WTC11 (cell line): ENCODE measurements around the gene ZNF878. TPM values are rescaled to one million over a fixed set of nuclear protein-coding genes. Genes with fewer than 3 reads are reported as not detected.

Experiments used
- CBFB ChIP-seq: sonication (generic); formaldehyde crosslinking; IDR thresholded peaks from 2 replicates; pipeline ENCODE4 v1.8.1; 2022; ENCODE audit warnings: mild to moderate bottlenecking, low read depth, missing genetic modification reagents
- CREB1 ChIP-seq: sonication (generic); formaldehyde crosslinking; IDR thresholded peaks from 2 replicates; pipeline ENCODE4 v1.8.0; 2023; ENCODE audit warnings: mild to moderate bottlenecking, missing genetic modification reagents
- CREM ChIP-seq: sonication (generic); formaldehyde crosslinking; IDR thresholded peaks from 2 replicates; pipeline ENCODE4 v1.8.1; 2022; ENCODE audit warnings: mild to moderate bottlenecking, missing genetic modification reagents, moderate library complexity
- E2F1 ChIP-seq: sonication (generic); formaldehyde crosslinking; IDR thresholded peaks from 2 replicates; pipeline ENCODE4 v1.8.0; 2022; ENCODE audit warnings: mild to moderate bottlenecking, missing genetic modification reagents
- ELF4 ChIP-seq: sonication (generic); formaldehyde crosslinking; IDR thresholded peaks from 2 replicates; pipeline ENCODE4 v1.8.1; 2022; ENCODE audit warnings: low read depth, mild to moderate bottlenecking, moderate library complexity, missing genetic modification reagents
- IRF2 ChIP-seq: sonication (generic); formaldehyde crosslinking; IDR thresholded peaks from 2 replicates; pipeline ENCODE4 v1.8.0; 2022; ENCODE audit warnings: low read depth, missing genetic modification reagents, borderline replicate concordance
- MYBL2 ChIP-seq: sonication (generic); formaldehyde crosslinking; IDR thresholded peaks from 2 replicates; pipeline ENCODE4 v1.8.1; 2023; ENCODE audit warnings: mild to moderate bottlenecking, moderate library complexity, missing genetic modification reagents
- NR1H2 ChIP-seq: sonication (generic); formaldehyde crosslinking; IDR thresholded peaks from 2 replicates; pipeline ENCODE4 v1.9.0; 2021; ENCODE audit warnings: mild to moderate bottlenecking, moderate library complexity, missing genetic modification reagents
- NR2C2 ChIP-seq: sonication (generic); formaldehyde crosslinking; IDR thresholded peaks from 2 replicates; pipeline ENCODE4 v1.8.0; 2022; ENCODE audit warnings: mild to moderate bottlenecking, missing genetic modification reagents
- NR3C1 ChIP-seq: sonication (generic); formaldehyde crosslinking; conservative IDR thresholded peaks from 2 replicates; pipeline ENCODE4 v1.8.1; 2023; ENCODE audit warnings: low read depth, mild to moderate bottlenecking, missing genetic modification reagents
- PRRX2 ChIP-seq: fragments of 250-450 bp; sonication (Bioruptor Pico); IDR thresholded peaks from 2 replicates; pipeline ENCODE4 v1.8.0; 2021; ENCODE audit warnings: mild to moderate bottlenecking
- SOX15 ChIP-seq: fragments of 250-450 bp; sonication (Bioruptor Pico); IDR thresholded peaks from 2 replicates; pipeline ENCODE4 v1.9.0; 2021; ENCODE audit warnings: mild to moderate bottlenecking
- TP53 ChIP-seq: sonication (generic); formaldehyde crosslinking; IDR thresholded peaks from 2 replicates; pipeline ENCODE4 v1.8.1; 2023; ENCODE audit warnings: mild to moderate bottlenecking, missing genetic modification reagents
- ZNF121 ChIP-seq: sonication (generic); formaldehyde crosslinking; IDR thresholded peaks from 2 replicates; pipeline ENCODE4 v1.8.0; 2023; ENCODE audit warnings: missing genetic modification reagents
- ZNF219 ChIP-seq: sonication (generic); formaldehyde crosslinking; IDR thresholded peaks from 2 replicates; pipeline ENCODE4 v1.8.0; 2023; ENCODE audit warnings: missing genetic modification reagents, mild to moderate bottlenecking, borderline replicate concordance
- ZNF317 ChIP-seq: sonication (generic); formaldehyde crosslinking; IDR thresholded peaks from 2 replicates; pipeline ENCODE4 v1.8.1; 2023; ENCODE audit warnings: low read depth, mild to moderate bottlenecking, moderate library complexity, missing genetic modification reagents, borderline replicate concordance
- ZNF671 ChIP-seq: fragments of 250-450 bp; sonication (Bioruptor Pico); IDR thresholded peaks from 2 replicates; pipeline ENCODE4 v1.8.0; 2021; ENCODE audit warnings: mild to moderate bottlenecking
- total RNA-seq: library from RNA; stranded (reverse); gene quantifications from 3 replicates; pipeline ENCODE4 v1.2.3, GENCODE V29; 2021
- TF ChIP-seq, protein P1 (sequence below): sonication (generic); formaldehyde crosslinking; IDR thresholded peaks from 2 replicates; pipeline ENCODE4 v1.8.0; 2022; ENCODE audit warnings: mild to moderate bottlenecking, missing genetic modification reagents
- TF ChIP-seq, protein P2 (sequence below): fragments of 250-450 bp; sonication (Bioruptor Pico); IDR thresholded peaks from 2 replicates; pipeline ENCODE4 v2.1.2; 2022; ENCODE audit warnings: mild to moderate bottlenecking, moderate library complexity
- TF ChIP-seq, protein P3 (sequence below): sonication (generic); formaldehyde crosslinking; IDR thresholded peaks from 2 replicates; pipeline ENCODE4 v1.8.0; 2023; ENCODE audit warnings: missing genetic modification reagents
- TF ChIP-seq, protein P4 (sequence below): sonication (generic); formaldehyde crosslinking; IDR thresholded peaks from 2 replicates; pipeline ENCODE4 v1.8.1; 2022; ENCODE audit warnings: low read depth, mild to moderate bottlenecking, moderate library complexity, missing genetic modification reagents, borderline replicate concordance
- TF ChIP-seq, protein P5 (sequence below): sonication (generic); formaldehyde crosslinking; IDR thresholded peaks from 2 replicates; pipeline ENCODE4 v1.8.0; 2023; ENCODE audit warnings: missing genetic modification reagents, mild to moderate bottlenecking, borderline replicate concordance
- TF ChIP-seq, protein P6 (sequence below): sonication (generic); formaldehyde crosslinking; IDR thresholded peaks from 2 replicates; pipeline ENCODE4 v1.8.0; 2023; ENCODE audit warnings: mild to moderate bottlenecking, missing genetic modification reagents
- TF ChIP-seq, protein P7 (sequence below): sonication (generic); formaldehyde crosslinking; IDR thresholded peaks from 2 replicates; pipeline ENCODE4 v1.8.1; 2022; ENCODE audit warnings: mild to moderate bottlenecking, moderate library complexity, missing genetic modification reagents

Gene ZNF878
- total RNA-seq, 1 experiment from 2014 or later, result 12.5 TPM

- TF ChIP-seq TP53 (CRISPR knock-in tag), result peak; percentile 60; the same call in 1 of the 2 replicates
- TF ChIP-seq, protein P1, sequence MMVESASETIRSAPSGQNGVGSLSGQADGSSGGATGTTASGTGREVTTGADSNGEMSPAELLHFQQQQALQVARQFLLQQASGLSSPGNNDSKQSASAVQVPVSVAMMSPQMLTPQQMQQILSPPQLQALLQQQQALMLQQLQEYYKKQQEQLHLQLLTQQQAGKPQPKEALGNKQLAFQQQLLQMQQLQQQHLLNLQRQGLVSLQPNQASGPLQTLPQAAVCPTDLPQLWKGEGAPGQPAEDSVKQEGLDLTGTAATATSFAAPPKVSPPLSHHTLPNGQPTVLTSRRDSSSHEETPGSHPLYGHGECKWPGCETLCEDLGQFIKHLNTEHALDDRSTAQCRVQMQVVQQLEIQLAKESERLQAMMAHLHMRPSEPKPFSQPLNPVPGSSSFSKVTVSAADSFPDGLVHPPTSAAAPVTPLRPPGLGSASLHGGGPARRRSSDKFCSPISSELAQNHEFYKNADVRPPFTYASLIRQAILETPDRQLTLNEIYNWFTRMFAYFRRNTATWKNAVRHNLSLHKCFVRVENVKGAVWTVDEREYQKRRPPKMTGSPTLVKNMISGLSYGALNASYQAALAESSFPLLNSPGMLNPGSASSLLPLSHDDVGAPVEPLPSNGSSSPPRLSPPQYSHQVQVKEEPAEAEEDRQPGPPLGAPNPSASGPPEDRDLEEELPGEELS (CRISPR knock-in tag), result no peak
- TF ChIP-seq, protein P2, sequence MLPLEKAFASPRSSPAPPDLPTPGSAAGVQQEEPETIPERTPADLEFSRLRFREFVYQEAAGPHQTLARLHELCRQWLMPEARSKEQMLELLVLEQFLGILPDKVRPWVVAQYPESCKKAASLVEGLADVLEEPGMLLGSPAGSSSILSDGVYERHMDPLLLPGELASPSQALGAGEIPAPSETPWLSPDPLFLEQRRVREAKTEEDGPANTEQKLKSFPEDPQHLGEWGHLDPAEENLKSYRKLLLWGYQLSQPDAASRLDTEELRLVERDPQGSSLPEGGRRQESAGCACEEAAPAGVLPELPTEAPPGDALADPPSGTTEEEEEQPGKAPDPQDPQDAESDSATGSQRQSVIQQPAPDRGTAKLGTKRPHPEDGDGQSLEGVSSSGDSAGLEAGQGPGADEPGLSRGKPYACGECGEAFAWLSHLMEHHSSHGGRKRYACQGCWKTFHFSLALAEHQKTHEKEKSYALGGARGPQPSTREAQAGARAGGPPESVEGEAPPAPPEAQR (CRISPR knock-in tag), result no peak
- TF ChIP-seq PRRX2, result no peak
- no peak for TF ChIP-seq SOX15 (CRISPR knock-in tag)
- TF ChIP-seq ZNF671, result no peak
- TF ChIP-seq CREB1, result no peak
- TF ChIP-seq NR2C2 (CRISPR knock-in tag), result no peak
- no peak for TF ChIP-seq ELF4 (CRISPR knock-in tag)
- TF ChIP-seq ZNF317, result no peak
- TF ChIP-seq, protein P3, sequence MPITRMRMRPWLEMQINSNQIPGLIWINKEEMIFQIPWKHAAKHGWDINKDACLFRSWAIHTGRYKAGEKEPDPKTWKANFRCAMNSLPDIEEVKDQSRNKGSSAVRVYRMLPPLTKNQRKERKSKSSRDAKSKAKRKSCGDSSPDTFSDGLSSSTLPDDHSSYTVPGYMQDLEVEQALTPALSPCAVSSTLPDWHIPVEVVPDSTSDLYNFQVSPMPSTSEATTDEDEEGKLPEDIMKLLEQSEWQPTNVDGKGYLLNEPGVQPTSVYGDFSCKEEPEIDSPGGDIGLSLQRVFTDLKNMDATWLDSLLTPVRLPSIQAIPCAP (CRISPR knock-in tag), result no peak
- TF ChIP-seq, protein P4, sequence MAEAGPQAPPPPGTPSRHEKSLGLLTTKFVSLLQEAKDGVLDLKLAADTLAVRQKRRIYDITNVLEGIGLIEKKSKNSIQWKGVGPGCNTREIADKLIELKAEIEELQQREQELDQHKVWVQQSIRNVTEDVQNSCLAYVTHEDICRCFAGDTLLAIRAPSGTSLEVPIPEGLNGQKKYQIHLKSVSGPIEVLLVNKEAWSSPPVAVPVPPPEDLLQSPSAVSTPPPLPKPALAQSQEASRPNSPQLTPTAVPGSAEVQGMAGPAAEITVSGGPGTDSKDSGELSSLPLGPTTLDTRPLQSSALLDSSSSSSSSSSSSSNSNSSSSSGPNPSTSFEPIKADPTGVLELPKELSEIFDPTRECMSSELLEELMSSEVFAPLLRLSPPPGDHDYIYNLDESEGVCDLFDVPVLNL, result no peak
- TF ChIP-seq, protein P5, sequence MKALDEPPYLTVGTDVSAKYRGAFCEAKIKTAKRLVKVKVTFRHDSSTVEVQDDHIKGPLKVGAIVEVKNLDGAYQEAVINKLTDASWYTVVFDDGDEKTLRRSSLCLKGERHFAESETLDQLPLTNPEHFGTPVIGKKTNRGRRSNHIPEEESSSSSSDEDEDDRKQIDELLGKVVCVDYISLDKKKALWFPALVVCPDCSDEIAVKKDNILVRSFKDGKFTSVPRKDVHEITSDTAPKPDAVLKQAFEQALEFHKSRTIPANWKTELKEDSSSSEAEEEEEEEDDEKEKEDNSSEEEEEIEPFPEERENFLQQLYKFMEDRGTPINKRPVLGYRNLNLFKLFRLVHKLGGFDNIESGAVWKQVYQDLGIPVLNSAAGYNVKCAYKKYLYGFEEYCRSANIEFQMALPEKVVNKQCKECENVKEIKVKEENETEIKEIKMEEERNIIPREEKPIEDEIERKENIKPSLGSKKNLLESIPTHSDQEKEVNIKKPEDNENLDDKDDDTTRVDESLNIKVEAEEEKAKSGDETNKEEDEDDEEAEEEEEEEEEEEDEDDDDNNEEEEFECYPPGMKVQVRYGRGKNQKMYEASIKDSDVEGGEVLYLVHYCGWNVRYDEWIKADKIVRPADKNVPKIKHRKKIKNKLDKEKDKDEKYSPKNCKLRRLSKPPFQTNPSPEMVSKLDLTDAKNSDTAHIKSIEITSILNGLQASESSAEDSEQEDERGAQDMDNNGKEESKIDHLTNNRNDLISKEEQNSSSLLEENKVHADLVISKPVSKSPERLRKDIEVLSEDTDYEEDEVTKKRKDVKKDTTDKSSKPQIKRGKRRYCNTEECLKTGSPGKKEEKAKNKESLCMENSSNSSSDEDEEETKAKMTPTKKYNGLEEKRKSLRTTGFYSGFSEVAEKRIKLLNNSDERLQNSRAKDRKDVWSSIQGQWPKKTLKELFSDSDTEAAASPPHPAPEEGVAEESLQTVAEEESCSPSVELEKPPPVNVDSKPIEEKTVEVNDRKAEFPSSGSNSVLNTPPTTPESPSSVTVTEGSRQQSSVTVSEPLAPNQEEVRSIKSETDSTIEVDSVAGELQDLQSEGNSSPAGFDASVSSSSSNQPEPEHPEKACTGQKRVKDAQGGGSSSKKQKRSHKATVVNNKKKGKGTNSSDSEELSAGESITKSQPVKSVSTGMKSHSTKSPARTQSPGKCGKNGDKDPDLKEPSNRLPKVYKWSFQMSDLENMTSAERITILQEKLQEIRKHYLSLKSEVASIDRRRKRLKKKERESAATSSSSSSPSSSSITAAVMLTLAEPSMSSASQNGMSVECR (CRISPR knock-in tag), result peak; percentile 61; the same call in 1 of the 2 replicates
- no peak for TF ChIP-seq ZNF121 (CRISPR knock-in tag)
- TF ChIP-seq CBFB (CRISPR knock-in tag), result no peak
- no peak for TF ChIP-seq E2F1
- TF ChIP-seq IRF2 (CRISPR knock-in tag), result no peak
- no peak for TF ChIP-seq NR1H2 (CRISPR knock-in tag)
- no peak for TF ChIP-seq CREM (CRISPR knock-in tag)
- TF ChIP-seq MYBL2 (CRISPR knock-in tag), result no peak
- no peak for TF ChIP-seq NR3C1
- TF ChIP-seq ZNF219 (CRISPR knock-in tag), result no peak
- TF ChIP-seq, protein P6, sequence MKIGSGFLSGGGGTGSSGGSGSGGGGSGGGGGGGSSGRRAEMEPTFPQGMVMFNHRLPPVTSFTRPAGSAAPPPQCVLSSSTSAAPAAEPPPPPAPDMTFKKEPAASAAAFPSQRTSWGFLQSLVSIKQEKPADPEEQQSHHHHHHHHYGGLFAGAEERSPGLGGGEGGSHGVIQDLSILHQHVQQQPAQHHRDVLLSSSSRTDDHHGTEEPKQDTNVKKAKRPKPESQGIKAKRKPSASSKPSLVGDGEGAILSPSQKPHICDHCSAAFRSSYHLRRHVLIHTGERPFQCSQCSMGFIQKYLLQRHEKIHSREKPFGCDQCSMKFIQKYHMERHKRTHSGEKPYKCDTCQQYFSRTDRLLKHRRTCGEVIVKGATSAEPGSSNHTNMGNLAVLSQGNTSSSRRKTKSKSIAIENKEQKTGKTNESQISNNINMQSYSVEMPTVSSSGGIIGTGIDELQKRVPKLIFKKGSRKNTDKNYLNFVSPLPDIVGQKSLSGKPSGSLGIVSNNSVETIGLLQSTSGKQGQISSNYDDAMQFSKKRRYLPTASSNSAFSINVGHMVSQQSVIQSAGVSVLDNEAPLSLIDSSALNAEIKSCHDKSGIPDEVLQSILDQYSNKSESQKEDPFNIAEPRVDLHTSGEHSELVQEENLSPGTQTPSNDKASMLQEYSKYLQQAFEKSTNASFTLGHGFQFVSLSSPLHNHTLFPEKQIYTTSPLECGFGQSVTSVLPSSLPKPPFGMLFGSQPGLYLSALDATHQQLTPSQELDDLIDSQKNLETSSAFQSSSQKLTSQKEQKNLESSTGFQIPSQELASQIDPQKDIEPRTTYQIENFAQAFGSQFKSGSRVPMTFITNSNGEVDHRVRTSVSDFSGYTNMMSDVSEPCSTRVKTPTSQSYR (CRISPR knock-in tag), result 0 out of 2 replicates have a peak, but pooled peaks have one; percentile 56
- TF ChIP-seq, protein P7, sequence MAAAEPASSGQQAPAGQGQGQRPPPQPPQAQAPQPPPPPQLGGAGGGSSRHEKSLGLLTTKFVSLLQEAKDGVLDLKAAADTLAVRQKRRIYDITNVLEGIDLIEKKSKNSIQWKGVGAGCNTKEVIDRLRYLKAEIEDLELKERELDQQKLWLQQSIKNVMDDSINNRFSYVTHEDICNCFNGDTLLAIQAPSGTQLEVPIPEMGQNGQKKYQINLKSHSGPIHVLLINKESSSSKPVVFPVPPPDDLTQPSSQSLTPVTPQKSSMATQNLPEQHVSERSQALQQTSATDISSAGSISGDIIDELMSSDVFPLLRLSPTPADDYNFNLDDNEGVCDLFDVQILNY (CRISPR knock-in tag), result no peak
Measured at GRCh38 chr19:12064590-12065538, 12.1 kb upstream of the ZNF878 start, which contains the start of gene ZNF844 (continued).
